HCT116 (cell line): ENCODE data around the gene CHURC1. TPM values are rescaled to one million over a fixed set of nuclear protein-coding genes. Genes with fewer than 3 reads are reported as not detected.

ENCODE experiments used
- ATAC-seq: fragments of 200-7000 bp; cut with Tn5 transposase; 2 replicates; pipeline ENCODE4 v1.9.1; 2020; ENCODE audit warnings: mild to moderate bottlenecking, moderate library complexity
- BruUV-seq: library from RNA; stranded (reverse); fragments of 400-500 nt; replicated peaks from 2 replicates; lab custom pipeline; 2021; lab: Mats Ljungman, UMichigan
- CTCF ChIA-PET: fragments of 300-600 bp; sonication (Branson Sonifier 250); formaldehyde crosslinking; loops from one replicate; lab custom pipeline; 2021; ENCODE audit warnings: antibody characterized with exemption; lab: Charles Lee
- POLR2A ChIA-PET: fragments of 300-600, 350-600 bp; sonication (Branson Sonifier 250); formaldehyde crosslinking; loops from one replicate; lab custom pipeline; 2021; ENCODE audit warnings: antibody characterized with exemption; lab: Charles Lee
- RAD21 ChIA-PET, 2 experiments: fragments of 300-600 bp; sonication (Branson Sonifier 250); formaldehyde crosslinking; loops; one replicate each; lab custom pipeline; 2023; ENCODE audit warnings: low total read pairs in 2 of 2; ENCODE audit not compliant: uncharacterized antibody in 2 of 2, unreplicated experiment in 2 of 2, low non-redundant PET in 1 of 2; lab: Charles Lee
- DNase-seq: peaks from one replicate; pipeline ENCODE4 v3.0.0-alpha.2; 2010; ENCODE audit warnings: low read depth, low spot score
- H2AFZ ChIP-seq: fragments of 200-600 bp; shearing (Covaris generic), sonication (generic); 2 replicates; pipeline ENCODE4 v1.6.1; 2017; ENCODE audit warnings: low read depth, mixed run types, mixed read lengths, antibody characterized with exemption, low read length; ENCODE audit not compliant: poor library complexity, severe bottlenecking
- H3K27ac ChIP-seq: 2 replicates; pipeline ENCODE4 v1.5.1; 2012; ENCODE audit warnings: low read depth, low read length
- H3K27me3 ChIP-seq: fragments of 200-600 bp; sonication (generic); 2 replicates; pipeline ENCODE4 v1.6.1; 2016; ENCODE audit warnings: mixed run types, low read length, mixed read lengths; ENCODE audit not compliant: insufficient read depth
- H3K36me3 ChIP-seq, 2 experiments: fragments of 200-500 bp in 1 of 2; fragments of 200-600 bp in 1 of 2; sonication (Bioruptor generic) in 1 of 2; sonication (generic) in 1 of 2; 2 replicates each; pipeline versions ENCODE4 v1.5.1 to v1.6.1; 2014 to 2016; ENCODE audit warnings: low read length in 2 of 2, inconsistent platforms in 1 of 2, mixed read lengths in 1 of 2, mixed run types in 1 of 2; ENCODE audit not compliant: insufficient read depth in 2 of 2, control insufficient read depth in 1 of 2
- H3K4me1 ChIP-seq, 2 experiments: fragments of 200-600 bp in 1 of 2; sonication (generic) in 1 of 2; 2 replicates each; pipeline versions ENCODE4 v1.5.1 to v1.6.1; 2012 to 2017; ENCODE audit warnings: low read length in 2 of 2, inconsistent platforms in 1 of 2, mild to moderate bottlenecking in 1 of 2, mixed read lengths in 1 of 2, mixed run types in 1 of 2, moderate library complexity in 1 of 2; ENCODE audit not compliant: insufficient read depth in 2 of 2, control insufficient read depth in 1 of 2
- H3K4me2 ChIP-seq: fragments of 200-600 bp; sonication (generic); 2 replicates; pipeline ENCODE4 v1.6.1; 2017; ENCODE audit warnings: mixed run types, low read length, mixed read lengths
- H3K4me3 ChIP-seq, 2 experiments: fragments of 200-600 bp in 1 of 2; sonication (generic) in 1 of 2; replicated peaks in 1 of 2; 2 replicates each; pipeline ENCODE4 v1.5.1; 2011 to 2016; ENCODE audit warnings: low read length in 2 of 2, control low read depth in 1 of 2, low read depth in 1 of 2, mild to moderate bottlenecking in 1 of 2, mixed read lengths in 1 of 2, mixed run types in 1 of 2
- H3K79me2 ChIP-seq: fragments of 200-600 bp; sonication (generic); 2 replicates; pipeline ENCODE4 v1.6.1; 2017; ENCODE audit warnings: mild to moderate bottlenecking, mixed run types, low read length, moderate library complexity, mixed read lengths; ENCODE audit not compliant: insufficient read depth
- H3K9ac ChIP-seq: fragments of 200-600 bp; sonication (generic); 2 replicates; pipeline ENCODE4 v1.6.1; 2016; ENCODE audit warnings: low read length, mixed read lengths
- H3K9me2 ChIP-seq: fragments of 200-600 bp; sonication (generic), shearing (Covaris generic); 2 replicates; pipeline ENCODE4 v1.6.1; 2017; ENCODE audit warnings: mixed run types, mild to moderate bottlenecking, moderate library complexity; ENCODE audit not compliant: insufficient read depth
- H3K9me3 ChIP-seq, 2 experiments: fragments of 200-500 bp in 1 of 2; fragments of 200-600 bp in 1 of 2; sonication (Bioruptor generic) in 1 of 2; sonication (generic) in 1 of 2; 2 replicates each; pipeline ENCODE4 v1.6.1; 2014 to 2017; ENCODE audit warnings: low read length in 2 of 2, mixed read lengths in 2 of 2, inconsistent platforms in 1 of 2, low read depth in 1 of 2, mild to moderate bottlenecking in 1 of 2, mixed run types in 1 of 2, moderate library complexity in 1 of 2; ENCODE audit not compliant: control insufficient read depth in 1 of 2, insufficient read depth in 1 of 2
- H4K20me1 ChIP-seq: fragments of 200-600 bp; sonication (generic), shearing (Covaris generic); 2 replicates; pipeline ENCODE4 v1.6.1; 2017; ENCODE audit warnings: mixed run types, mild to moderate bottlenecking, moderate library complexity; ENCODE audit not compliant: insufficient read depth
- ATF3 ChIP-seq: IDR thresholded peaks from 2 replicates; pipeline ENCODE4 v1.6.1; 2012
- CTCF ChIP-seq, 3 experiments: fragments of 200-600 bp in 1 of 3; sonication (generic) in 1 of 3; IDR thresholded peaks in 2 of 3; conservative IDR thresholded peaks in 1 of 3; 2 replicates each; pipeline ENCODE4 v1.5.1; 2012 to 2017; ENCODE audit warnings: low read depth in 2 of 3, low read length in 2 of 3, antibody characterized with exemption in 1 of 3, borderline replicate concordance in 1 of 3, control low read depth in 1 of 3, mild to moderate bottlenecking in 1 of 3, mixed read lengths in 1 of 3, mixed run types in 1 of 3, moderate library complexity in 1 of 3; ENCODE audit not compliant: insufficient read depth in 1 of 3
- EGR1 ChIP-seq: IDR thresholded peaks from 2 replicates; pipeline ENCODE4 v1.6.1; 2012; ENCODE audit warnings: low read depth
- ELF1 ChIP-seq: IDR thresholded peaks from 2 replicates; pipeline ENCODE4 v1.6.1; 2012; ENCODE audit warnings: low read depth, borderline replicate concordance
- RAD21 ChIP-seq: IDR thresholded peaks from 2 replicates; pipeline ENCODE4 v1.6.1; 2012; ENCODE audit warnings: low read depth, mild to moderate bottlenecking
- REST ChIP-seq: IDR thresholded peaks from 2 replicates; pipeline ENCODE4 v1.6.1; 2012; ENCODE audit warnings: low read depth
- YY1 ChIP-seq: IDR thresholded peaks from 2 replicates; pipeline ENCODE4 v1.6.1; 2011; ENCODE audit warnings: low read length, low read depth, moderate library complexity, mild to moderate bottlenecking; ENCODE audit not compliant: insufficient replicate concordance; ENCODE audit errors: extremely low read depth
- ZBTB33 ChIP-seq: IDR thresholded peaks from 2 replicates; pipeline ENCODE4 v1.6.1; 2011; ENCODE audit warnings: mild to moderate bottlenecking, low read length, moderate library complexity; ENCODE audit not compliant: insufficient replicate concordance; ENCODE audit errors: extremely low read depth
- intact Hi-C: fragments of 100-400 bp; cut with micrococcal nuclease; formaldehyde crosslinking; loops from 2 replicates; pipeline ENCODE4 v1.10.0; 2022
- total RNA-seq: library from RNA; stranded (reverse); gene quantifications from one replicate; pipeline ENCODE4 v1.2.1, GENCODE V29; 2021; ENCODE audit not compliant: unreplicated experiment

Gene CHURC1
- total RNA-seq, 1 experiment from 2014 or later = 47.5 TPM

GRCh38 chr14:64929014-64929359 lies 14.7 kb downstream of the CHURC1 start:
- no peak overlapping the region for H2AFZ ChIP-seq
- peaks cover 28% of the 10 kb centered on the region for H3K79me2 ChIP-seq
- no peaks in the 10 kb centered on the region for H3K4me1 ChIP-seq
- no TSS peak for BruUV-seq
- H3K36me3 ChIP-seq = peaks cover 12 to 50% of the 10 kb centered on the region in 2 experiments; a peak in 3 of 4 replicates
- H3K27me3 ChIP-seq = no peaks in the 10 kb centered on the region
- no peak overlapping the region for H3K27ac ChIP-seq
- CTCF ChIA-PET = no interaction called here
- H3K4me3 ChIP-seq = no peak overlapping the region
- intact Hi-C loops = no loop called here
- DNase-seq = no peak
- ATAC-seq = no peak
- POLR2A ChIA-PET = no interaction called here
- H3K9me3 ChIP-seq = no peaks in the 10 kb centered on the region
- RAD21 ChIA-PET = no interaction called here
- H4K20me1 ChIP-seq = no peaks in the 10 kb centered on the region
- no peak overlapping the region for H3K9ac ChIP-seq
- H3K4me2 ChIP-seq = no peak overlapping the region
- H3K9me2 ChIP-seq = no peaks in the 10 kb centered on the region
- TF ChIP-seq RAD21 (no peak), ATF3 (no peak)
- TF ChIP-seq, all 23 proteins: peak for 0

GRCh38 chr14:64930085-64930843 lies 16.0 kb downstream of the CHURC1 start:
- DNase-seq (no peak), ATAC-seq (no peak)
- H3K27ac ChIP-seq = no peak overlapping the region
- no peaks in the 10 kb centered on the region for H4K20me1 ChIP-seq
- H3K36me3 ChIP-seq = peaks cover 12 to 42% of the 10 kb centered on the region in 2 experiments; a peak in 3 of 4 replicates
- no peaks in the 10 kb centered on the region for H3K27me3 ChIP-seq
- no peaks in the 10 kb centered on the region for H3K9me2 ChIP-seq
- H3K79me2 ChIP-seq = peaks cover 18% of the 10 kb centered on the region; the same call in 1 of the 2 replicates
- ChIA-PET CTCF (no interaction called here), POLR2A (no interaction called here), RAD21 (no interaction called here)
- no peak overlapping the region for H3K4me3 ChIP-seq
- no peak overlapping the region for H2AFZ ChIP-seq
- H3K4me1 ChIP-seq = no peaks in the 10 kb centered on the region
- no peak overlapping the region for H3K4me2 ChIP-seq
- H3K9ac ChIP-seq = no peak overlapping the region
- intact Hi-C loops = no loop called here
- no TSS peak for BruUV-seq
- H3K9me3 ChIP-seq = no peaks in the 10 kb centered on the region
- TF ChIP-seq ZBTB33 (no peak), RAD21 (no peak), EGR1 (no peak), ELF1 (no peak), YY1 (no peak), REST (no peak), CTCF (IDR thresholded peaks at IDR 0.05 in 2 of 3, conservative IDR thresholded peaks at IDR 0.05 in 1 of 3; ENCODE audit: borderline replicate concordance in 1 of 3, insufficient read depth in 1 of 3, low read depth in 2 of 3, low read length in 2 of 3) (no peak), ATF3 (no peak)
